ENCODE measurements around the gene KIAA0513. TPM values are rescaled to one million over a fixed set of nuclear protein-coding genes. Genes with fewer than 3 reads are reported as not detected.

KIAA0513 gene
- total and polyA plus RNA-seq, 2 donors (not counting 1 experiment from before 2014, with no cell fraction given): 1.1 to 2.1 TPM

DNA sequence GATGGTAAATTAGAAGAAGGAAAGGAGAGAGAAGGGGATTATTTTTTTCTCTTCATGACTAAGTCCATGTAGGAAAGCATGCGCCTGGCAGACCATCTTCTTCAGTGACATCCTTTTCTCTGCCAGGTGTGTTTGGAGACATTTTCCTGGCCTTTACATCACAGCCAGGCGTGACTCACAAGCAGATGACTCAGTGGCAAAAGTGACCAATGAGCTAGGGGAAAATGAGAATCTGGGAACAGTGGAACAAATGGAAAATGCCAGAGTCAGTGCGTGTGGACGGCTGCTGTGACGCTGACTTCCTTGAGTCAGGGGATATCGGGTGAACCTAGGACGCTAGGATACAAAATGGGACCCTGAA is 9.4 kb downstream of the KIAA0513 start:
- Histone ChIP-seq H3K4me2 (replicated peaks; ENCODE audit: low read depth, low read length, poor library complexity, severe bottlenecking) (no peak overlapping the region), H2AFZ (ENCODE audit: insufficient read depth, low read depth, low read length, poor library complexity, severe bottlenecking) (no peak overlapping the region), H4K20me1 (ENCODE audit: control insufficient read depth, insufficient read depth, low read length, poor library complexity, severe bottlenecking) (no peaks in the 10 kb centered on the region), H3K4me3 (ENCODE audit: control extremely low read depth in 1 of 5, extremely low read depth in 1 of 5, insufficient read depth in 1 of 5, low read depth in 2 of 5, low read length in 4 of 5) (no peak overlapping the region), H3K36me3 (replicated peaks in 1 of 2; ENCODE audit: control extremely low read depth in 1 of 2, control insufficient read depth in 1 of 2, extremely low read depth in 1 of 2, insufficient read depth in 2 of 2, low read length in 1 of 2) (no peaks in the 10 kb centered on the region), H3K27me3 (replicated peaks in 1 of 4; ENCODE audit: control extremely low read depth in 1 of 4, control insufficient read depth in 3 of 4, insufficient read depth in 4 of 4, low read length in 3 of 4) (no peaks in the 10 kb centered on the region), H3K9me3 (ENCODE audit: control extremely low read depth in 1 of 3, control insufficient read depth in 2 of 3, insufficient read depth in 1 of 3, low read length in 2 of 3) (no peaks in the 10 kb centered on the region), H3K27ac (ENCODE audit: low read length in 2 of 2) (no peak overlapping the region), H3K79me2 (ENCODE audit: control insufficient read depth, insufficient read depth, low read length) (no peaks in the 10 kb centered on the region), H3K4me1 (ENCODE audit: control insufficient read depth in 2 of 2, insufficient read depth in 2 of 2, low read length in 2 of 2) (no peaks in the 10 kb centered on the region), H3K9ac (ENCODE audit: low read length) (no peak overlapping the region)
- H3K27ac Mint-ChIP-seq: no peak overlapping the region
- POLR2A ChIA-PET: no interaction called here
- WGBS (ENCODE audit: insufficient coverage): 90% methylated on average over 6 of the region's 7 CpGs
- no peak for ATAC-seq (ENCODE audit: low read depth)
- H3K4me1 Mint-ChIP-seq: no peaks in the 10 kb centered on the region
- DNase-seq: no peak
- H3K4me3 Mint-ChIP-seq: no peak overlapping the region
- CTCF ChIA-PET: no interaction called here
- no peak for TF ChIP-seq EZH2 (IDR thresholded peaks at IDR 0.05; ENCODE audit: borderline replicate concordance, insufficient read depth, low read depth, low read length, poor library complexity, severe bottlenecking)
- TF ChIP-seq, protein P1, sequence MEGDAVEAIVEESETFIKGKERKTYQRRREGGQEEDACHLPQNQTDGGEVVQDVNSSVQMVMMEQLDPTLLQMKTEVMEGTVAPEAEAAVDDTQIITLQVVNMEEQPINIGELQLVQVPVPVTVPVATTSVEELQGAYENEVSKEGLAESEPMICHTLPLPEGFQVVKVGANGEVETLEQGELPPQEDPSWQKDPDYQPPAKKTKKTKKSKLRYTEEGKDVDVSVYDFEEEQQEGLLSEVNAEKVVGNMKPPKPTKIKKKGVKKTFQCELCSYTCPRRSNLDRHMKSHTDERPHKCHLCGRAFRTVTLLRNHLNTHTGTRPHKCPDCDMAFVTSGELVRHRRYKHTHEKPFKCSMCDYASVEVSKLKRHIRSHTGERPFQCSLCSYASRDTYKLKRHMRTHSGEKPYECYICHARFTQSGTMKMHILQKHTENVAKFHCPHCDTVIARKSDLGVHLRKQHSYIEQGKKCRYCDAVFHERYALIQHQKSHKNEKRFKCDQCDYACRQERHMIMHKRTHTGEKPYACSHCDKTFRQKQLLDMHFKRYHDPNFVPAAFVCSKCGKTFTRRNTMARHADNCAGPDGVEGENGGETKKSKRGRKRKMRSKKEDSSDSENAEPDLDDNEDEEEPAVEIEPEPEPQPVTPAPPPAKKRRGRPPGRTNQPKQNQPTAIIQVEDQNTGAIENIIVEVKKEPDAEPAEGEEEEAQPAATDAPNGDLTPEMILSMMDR (IDR thresholded peaks at IDR 0.05): no peak
- peaks cover 8% of the 10 kb centered on the region for H3K27me3 Mint-ChIP-seq
- H3K9me3 Mint-ChIP-seq (ENCODE audit: insufficient read depth): no peaks in the 10 kb centered on the region
- intact Hi-C loops (cut with micrococcal nuclease): no loop called here

DNA sequence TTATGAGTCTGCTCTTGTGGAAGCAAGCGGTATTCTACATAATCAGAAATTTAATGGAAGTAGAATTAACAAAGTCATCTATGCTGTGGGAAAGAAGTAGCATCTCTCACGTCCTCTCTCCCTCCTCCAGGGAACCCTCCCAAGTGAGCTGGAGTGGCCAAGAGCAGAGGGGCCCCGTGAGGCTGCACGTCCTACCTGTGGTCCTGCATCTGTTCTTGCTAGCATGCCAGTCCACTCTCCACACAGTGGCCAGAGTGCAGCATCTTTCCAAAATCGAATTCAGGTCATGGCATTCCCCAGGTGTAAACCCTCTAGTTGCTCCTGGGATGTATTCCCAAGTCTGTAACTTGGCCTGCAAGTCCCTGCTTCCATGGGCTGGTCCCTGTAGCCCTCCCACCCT is 10.1 kb downstream of the KIAA0513 start:
- POLR2A ChIA-PET: no interaction called here
- H3K4me2 ChIP-seq (replicated peaks; ENCODE audit: low read depth, low read length, poor library complexity, severe bottlenecking): no peak overlapping the region

More for the DNA sequence above, 10.1 kb downstream of the KIAA0513 start:
- H3K79me2 ChIP-seq (ENCODE audit: control insufficient read depth, insufficient read depth, low read length): no peaks in the 10 kb centered on the region
- CTCF ChIA-PET: no interaction called here
- H3K4me1 Mint-ChIP-seq: no peaks in the 10 kb centered on the region
- H3K9me3 Mint-ChIP-seq (ENCODE audit: insufficient read depth): no peaks in the 10 kb centered on the region
- TF ChIP-seq, protein P1 (IDR thresholded peaks at IDR 0.05): no peak
- TF ChIP-seq EZH2 (IDR thresholded peaks at IDR 0.05; ENCODE audit: borderline replicate concordance, insufficient read depth, low read depth, low read length, poor library complexity, severe bottlenecking): no peak
- no peak overlapping the region for H3K4me3 Mint-ChIP-seq
- no peaks in the 10 kb centered on the region for H3K27me3 ChIP-seq (replicated peaks in 1 of 4; ENCODE audit: control extremely low read depth in 1 of 4, control insufficient read depth in 3 of 4, insufficient read depth in 4 of 4, low read length in 3 of 4)
- WGBS (ENCODE audit: insufficient coverage): 75% methylated on average over 4 of the region's 5 CpGs
- no peak overlapping the region for H3K27ac Mint-ChIP-seq
- H3K9ac ChIP-seq (ENCODE audit: low read length): no peak overlapping the region
- no peaks in the 10 kb centered on the region for H3K9me3 ChIP-seq (ENCODE audit: control extremely low read depth in 1 of 3, control insufficient read depth in 2 of 3, insufficient read depth in 1 of 3, low read length in 2 of 3)
- no peaks in the 10 kb centered on the region for H3K4me1 ChIP-seq (ENCODE audit: control insufficient read depth in 2 of 2, insufficient read depth in 2 of 2, low read length in 2 of 2)
- intact Hi-C loops (cut with micrococcal nuclease): no loop called here
- H2AFZ ChIP-seq (ENCODE audit: insufficient read depth, low read depth, low read length, poor library complexity, severe bottlenecking): no peak overlapping the region
- ATAC-seq (ENCODE audit: low read depth): no peak
- H3K4me3 ChIP-seq (ENCODE audit: control extremely low read depth in 1 of 5, extremely low read depth in 1 of 5, insufficient read depth in 1 of 5, low read depth in 2 of 5, low read length in 4 of 5): no peak overlapping the region
- no peak overlapping the region for H3K27ac ChIP-seq (ENCODE audit: low read length in 2 of 2)
- H3K36me3 ChIP-seq (replicated peaks in 1 of 2; ENCODE audit: control extremely low read depth in 1 of 2, control insufficient read depth in 1 of 2, extremely low read depth in 1 of 2, insufficient read depth in 2 of 2, low read length in 1 of 2): no peaks in the 10 kb centered on the region
- peaks cover 10% of the 10 kb centered on the region for H3K27me3 Mint-ChIP-seq
- H4K20me1 ChIP-seq (ENCODE audit: control insufficient read depth, insufficient read depth, low read length, poor library complexity, severe bottlenecking): no peaks in the 10 kb centered on the region
- DNase-seq: no peak
